Hepatocyte (in vitro differentiated cells): ENCODE data around the gene USP6NL. TPM values are rescaled to one million over a fixed set of nuclear protein-coding genes. Genes with fewer than 3 reads are reported as not detected.
"Not testable (repeated sequence)": the region's sequence is repeated elsewhere in the genome, so short reads cannot be mapped to it uniquely, and the experiment has no call there.

Experiments used
- DNase-seq: peaks from one replicate; pipeline ENCODE4 v3.0.0-alpha.2; 2016; ENCODE audit warnings: low spot score
- H2AFZ ChIP-seq: fragments of 200-600 bp; sonication (generic); 2 replicates; pipeline ENCODE4 v1.6.0; 2016; ENCODE audit warnings: antibody characterized with exemption, mild to moderate bottlenecking
- H3K27ac ChIP-seq: fragments of 200-600 bp; sonication (generic); 2 replicates; pipeline ENCODE4 v1.5.1; 2016; ENCODE audit warnings: mild to moderate bottlenecking
- H3K27me3 ChIP-seq: fragments of 200-600 bp; sonication (generic); 2 replicates; pipeline ENCODE4 v1.6.1; 2016
- H3K36me3 ChIP-seq: fragments of 200-600 bp; sonication (generic); replicated peaks from 2 replicates; pipeline ENCODE4 v1.5.1; 2016; ENCODE audit warnings: low read depth; ENCODE audit not compliant: insufficient read depth
- H3K4me1 ChIP-seq: fragments of 200-600 bp; sonication (generic); 2 replicates; pipeline ENCODE4 v1.5.1; 2016; ENCODE audit warnings: mild to moderate bottlenecking, moderate library complexity; ENCODE audit not compliant: insufficient read depth
- H3K4me2 ChIP-seq: fragments of 200-600 bp; sonication (generic); 2 replicates; pipeline ENCODE4 v1.6.0; 2016
- H3K4me3 ChIP-seq: fragments of 200-600 bp; sonication (generic); 2 replicates; pipeline ENCODE4 v1.5.1; 2016; ENCODE audit warnings: mild to moderate bottlenecking
- H3K79me2 ChIP-seq: fragments of 200-600 bp; sonication (generic); 2 replicates; pipeline ENCODE4 v1.6.0; 2017; ENCODE audit warnings: mild to moderate bottlenecking
- H3K9me2 ChIP-seq: fragments of 200-600 bp; sonication (generic); replicated peaks from 2 replicates; pipeline ENCODE4 v1.6.0; 2017; ENCODE audit warnings: mild to moderate bottlenecking; ENCODE audit not compliant: insufficient read depth
- H3K9me3 ChIP-seq: fragments of 200-600 bp; sonication (generic); 2 replicates; pipeline ENCODE4 v1.5.1; 2016; ENCODE audit warnings: low read depth, mild to moderate bottlenecking
- H4K20me1 ChIP-seq: fragments of 200-600 bp; sonication (generic); 2 replicates; pipeline ENCODE4 v1.6.0; 2016; ENCODE audit warnings: mild to moderate bottlenecking; ENCODE audit not compliant: insufficient read depth, poor library complexity, severe bottlenecking
- EZH2 ChIP-seq: fragments of 200-600 bp; sonication (generic); IDR thresholded peaks from 2 replicates; pipeline ENCODE4 v1.6.1; 2016; ENCODE audit warnings: antibody characterized with exemption, mild to moderate bottlenecking, borderline replicate concordance
- EZH2phosphoT487 ChIP-seq: fragments of 200-600 bp; sonication (generic); IDR thresholded peaks from one replicate; pipeline ENCODE4 v1.6.1; 2018; ENCODE audit warnings: antibody characterized with exemption, mild to moderate bottlenecking, low read depth, moderate library complexity; ENCODE audit not compliant: unreplicated experiment, severe bottlenecking
- WGBS: methylation state at CpG from one replicate; pipeline ENCODE4 v1.1.6; 2016; ENCODE audit warnings: low lambda C conversion rate; ENCODE audit errors: missing lambda C conversion rate; 5-methylcytosine and 5-hydroxymethylcytosine counted together
- polyA plus RNA-seq: library from polyadenylated mRNA; unstranded; fragments of >200 nt; fragmentation: Nextera tagmentation; extraction: Ambion mirVana; gene quantifications from 2 replicates; pipeline ENCODE4 v1.2.1, GENCODE V29; 2016
- total RNA-seq: library from RNA; depleted of rRNA; stranded (reverse); fragments of >200 nt; gene quantifications from 2 replicates; pipeline ENCODE4 v1.2.3, GENCODE V29; 2014
- TF ChIP-seq, protein P1 (sequence below): fragments of 200-600 bp; sonication (generic); IDR thresholded peaks from 2 replicates; pipeline ENCODE4 v1.5.1; 2016; ENCODE audit warnings: antibody characterized with exemption, mild to moderate bottlenecking; ENCODE audit not compliant: poor library complexity

USP6NL gene
- total and polyA plus RNA-seq, 2 experiments from 2014 or later = 14.9 to 20.8 TPM

GRCh38 chr10:11501600-11501999 is 109.8 kb downstream of the USP6NL start:
- Histone ChIP-seq H3K79me2 (peaks cover 7% of the 10 kb centered on the region), H3K4me1 (no peaks in the 10 kb centered on the region), H3K4me2 (no peak overlapping the region), H3K27me3 (no peaks in the 10 kb centered on the region), H3K9me2 (no peaks in the 10 kb centered on the region), H3K4me3 (no peak overlapping the region), H3K9me3 (no peaks in the 10 kb centered on the region), H2AFZ (no peak overlapping the region), H3K36me3 (no peaks in the 10 kb centered on the region), H4K20me1 (no peaks in the 10 kb centered on the region), H3K27ac (no peak overlapping the region)
- WGBS = 74% methylated on average over 3 of the region's 3 CpGs
- no peak for TF ChIP-seq EZH2phosphoT487
- DNase-seq = no peak

GRCh38 chr10:11499425-11500071 is 111.9 kb downstream of the USP6NL start:
- Histone ChIP-seq H3K27ac (no peak overlapping the region), H3K36me3 (no peaks in the 10 kb centered on the region), H2AFZ (no peak overlapping the region), H3K79me2 (no peaks in the 10 kb centered on the region), H4K20me1 (no peaks in the 10 kb centered on the region), H3K9me3 (no peaks in the 10 kb centered on the region), H3K4me2 (no peak overlapping the region), H3K4me3 (no peak overlapping the region), H3K27me3 (no peaks in the 10 kb centered on the region), H3K9me2 (no peaks in the 10 kb centered on the region), H3K4me1 (no peaks in the 10 kb centered on the region)
- 98% methylated on average over 4 of the region's 4 CpGs for WGBS
- TF ChIP-seq, protein P1, sequence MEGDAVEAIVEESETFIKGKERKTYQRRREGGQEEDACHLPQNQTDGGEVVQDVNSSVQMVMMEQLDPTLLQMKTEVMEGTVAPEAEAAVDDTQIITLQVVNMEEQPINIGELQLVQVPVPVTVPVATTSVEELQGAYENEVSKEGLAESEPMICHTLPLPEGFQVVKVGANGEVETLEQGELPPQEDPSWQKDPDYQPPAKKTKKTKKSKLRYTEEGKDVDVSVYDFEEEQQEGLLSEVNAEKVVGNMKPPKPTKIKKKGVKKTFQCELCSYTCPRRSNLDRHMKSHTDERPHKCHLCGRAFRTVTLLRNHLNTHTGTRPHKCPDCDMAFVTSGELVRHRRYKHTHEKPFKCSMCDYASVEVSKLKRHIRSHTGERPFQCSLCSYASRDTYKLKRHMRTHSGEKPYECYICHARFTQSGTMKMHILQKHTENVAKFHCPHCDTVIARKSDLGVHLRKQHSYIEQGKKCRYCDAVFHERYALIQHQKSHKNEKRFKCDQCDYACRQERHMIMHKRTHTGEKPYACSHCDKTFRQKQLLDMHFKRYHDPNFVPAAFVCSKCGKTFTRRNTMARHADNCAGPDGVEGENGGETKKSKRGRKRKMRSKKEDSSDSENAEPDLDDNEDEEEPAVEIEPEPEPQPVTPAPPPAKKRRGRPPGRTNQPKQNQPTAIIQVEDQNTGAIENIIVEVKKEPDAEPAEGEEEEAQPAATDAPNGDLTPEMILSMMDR = no peak
- TF ChIP-seq EZH2phosphoT487 (no peak), EZH2 (no peak)
- DNase-seq = no peak

- Histone ChIP-seq H4K20me1 (no peaks in the 10 kb centered on the region), H3K9me3 (no peaks in the 10 kb centered on the region), H2AFZ (no peak overlapping the region), H3K4me3 (no peak overlapping the region), H3K36me3 (no peaks in the 10 kb centered on the region), H3K9me2 (no peaks in the 10 kb centered on the region), H3K27me3 (no peaks in the 10 kb centered on the region), H3K79me2 (no peaks in the 10 kb centered on the region), H3K27ac (no peak overlapping the region), H3K4me1 (no peaks in the 10 kb centered on the region), H3K4me2 (no peak overlapping the region)
- TF ChIP-seq EZH2phosphoT487 (no peak), EZH2 (no peak)
- TF ChIP-seq, protein P1 = no peak
- no peak for DNase-seq
- WGBS = 92% methylated on average over 2 of the region's 2 CpGs
Observed at GRCh38 chr10:11498399-11498798, 113.1 kb downstream of the USP6NL start.

GRCh38 chr10:11494923-11495322 is 116.5 kb downstream of the USP6NL start:
- not testable (repeated sequence) for H3K9me3 ChIP-seq, H3K27me3 ChIP-seq, H3K9me2 ChIP-seq, H3K4me1 ChIP-seq, H2AFZ ChIP-seq, DNase-seq, H3K36me3 ChIP-seq, H3K4me3 ChIP-seq, H4K20me1 ChIP-seq, H3K79me2 ChIP-seq, H3K4me2 ChIP-seq, H3K27ac ChIP-seq
- 70% methylated on average over 13 of the region's 13 CpGs for WGBS
- TF ChIP-seq, protein P1 = peak; percentile 35
